ENCODE data around the gene TMEM121. TPM values are rescaled to one million over a fixed set of nuclear protein-coding genes. Genes with fewer than 3 reads are reported as not detected.
"Not testable (repeated sequence)": the region's sequence is repeated elsewhere in the genome, so short reads cannot be mapped to it uniquely, and the experiment has no call there.

TMEM121 gene
- total RNA-seq, 1 experiment from 2014 or later: not detected

- Mint-ChIP-seq H3K4me3 (ENCODE audit: unreplicated experiment) (no peak overlapping the region), H3K27me3 (ENCODE audit: insufficient read depth, unreplicated experiment) (peaks cover 23% of the 10 kb centered on the region), H3K27ac (ENCODE audit: unreplicated experiment) (no peak overlapping the region), H3K36me3 (ENCODE audit: insufficient read depth, unreplicated experiment) (no peaks in the 10 kb centered on the region), H3K4me1 (ENCODE audit: low read depth, unreplicated experiment) (no peaks in the 10 kb centered on the region), H3K9me3 (ENCODE audit: unreplicated experiment) (peaks cover 13% of the 10 kb centered on the region)
- no peaks in the 10 kb centered on the region for H3K36me3 ChIP-seq (ENCODE audit: control insufficient read depth, insufficient read depth, low read length)
- no peak for TF ChIP-seq CTCF (IDR thresholded peaks at IDR 0.05; ENCODE audit: insufficient read depth in 1 of 2, low read depth in 1 of 2, low read length in 1 of 2, severe bottlenecking in 1 of 2, unreplicated experiment in 1 of 2)
- DNase-seq: no peak
- CTCF ChIA-PET: no interaction called here
- no peaks in the 10 kb centered on the region for H3K4me1 ChIP-seq
- H3K4me3 ChIP-seq (ENCODE audit: low read depth, low read length): no peak overlapping the region
- no TSS peak for BruUV-seq (replicated peaks)
- 0 out of 2 replicates have a peak, but pooled peaks cover 3% of the 10 kb centered on the region for H3K9me3 ChIP-seq
- intact Hi-C loops (cut with micrococcal nuclease; ENCODE audit: unreplicated experiment): no loop called here
- H3K27me3 ChIP-seq (replicated peaks; ENCODE audit: control insufficient read depth, insufficient read depth, low read length): no peaks in the 10 kb centered on the region
- POLR2A ChIA-PET: no interaction called here
These were observed 14.4 kb downstream of the TMEM121 start for GRCh38 chr14:105540811-105541210.

GRCh38 chr14:105541218-105541875 lies 15.0 kb downstream of the TMEM121 start:
- peaks cover 23% of the 10 kb centered on the region for H3K27me3 Mint-ChIP-seq (ENCODE audit: insufficient read depth, unreplicated experiment)
- no peak overlapping the region for H3K27ac Mint-ChIP-seq (ENCODE audit: unreplicated experiment)
- intact Hi-C loops (cut with micrococcal nuclease; ENCODE audit: unreplicated experiment): no loop called here
- Histone ChIP-seq H3K4me3 (ENCODE audit: low read depth, low read length) (no peak overlapping the region), H3K36me3 (ENCODE audit: control insufficient read depth, insufficient read depth, low read length) (no peaks in the 10 kb centered on the region), H3K27me3 (replicated peaks; ENCODE audit: control insufficient read depth, insufficient read depth, low read length) (no peaks in the 10 kb centered on the region), H3K9me3 (0 out of 2 replicates have a peak, but pooled peaks cover 3% of the 10 kb centered on the region), H3K4me1 (no peaks in the 10 kb centered on the region)
- TF ChIP-seq CTCF (IDR thresholded peaks at IDR 0.05; ENCODE audit: insufficient read depth in 1 of 2, low read depth in 1 of 2, low read length in 1 of 2, severe bottlenecking in 1 of 2, unreplicated experiment in 1 of 2): no peak
- H3K4me3 Mint-ChIP-seq (ENCODE audit: unreplicated experiment): no peak overlapping the region
- H3K9me3 Mint-ChIP-seq (ENCODE audit: unreplicated experiment): peaks cover 13% of the 10 kb centered on the region
- no TSS peak for BruUV-seq (replicated peaks)
- POLR2A ChIA-PET: no interaction called here
- DNase-seq: no peak
- CTCF ChIA-PET: no interaction called here
- H3K4me1 Mint-ChIP-seq (ENCODE audit: low read depth, unreplicated experiment): no peaks in the 10 kb centered on the region
- no peaks in the 10 kb centered on the region for H3K36me3 Mint-ChIP-seq (ENCODE audit: insufficient read depth, unreplicated experiment)

GRCh38 chr14:105545676-105546075 lies 19.3 kb downstream of the TMEM121 start:
- H3K4me3 Mint-ChIP-seq (ENCODE audit: unreplicated experiment); CTCF ChIA-PET; H3K4me3 ChIP-seq (ENCODE audit: low read depth, low read length); H3K27me3 ChIP-seq (replicated peaks; ENCODE audit: control insufficient read depth, insufficient read depth, low read length); intact Hi-C loops (cut with micrococcal nuclease; ENCODE audit: unreplicated experiment); BruUV-seq (replicated peaks); POLR2A ChIA-PET; H3K4me1 ChIP-seq; DNase-seq; H3K27ac Mint-ChIP-seq (ENCODE audit: unreplicated experiment); H3K4me1 Mint-ChIP-seq (ENCODE audit: low read depth, unreplicated experiment); H3K9me3 ChIP-seq; H3K36me3 ChIP-seq (ENCODE audit: control insufficient read depth, insufficient read depth, low read length); H3K36me3 Mint-ChIP-seq (ENCODE audit: insufficient read depth, unreplicated experiment): not testable (repeated sequence)
- Mint-ChIP-seq H3K9me3 (ENCODE audit: unreplicated experiment) (peaks cover 13% of the 10 kb centered on the region), H3K27me3 (ENCODE audit: insufficient read depth, unreplicated experiment) (peaks cover 25% of the 10 kb centered on the region)

- intact Hi-C loops (cut with micrococcal nuclease; ENCODE audit: unreplicated experiment); CTCF ChIA-PET; H3K4me3 Mint-ChIP-seq (ENCODE audit: unreplicated experiment); POLR2A ChIA-PET; H3K27me3 ChIP-seq (replicated peaks; ENCODE audit: control insufficient read depth, insufficient read depth, low read length); H3K4me1 Mint-ChIP-seq (ENCODE audit: low read depth, unreplicated experiment); H3K36me3 ChIP-seq (ENCODE audit: control insufficient read depth, insufficient read depth, low read length); H3K4me3 ChIP-seq (ENCODE audit: low read depth, low read length); H3K36me3 Mint-ChIP-seq (ENCODE audit: insufficient read depth, unreplicated experiment); H3K9me3 ChIP-seq; DNase-seq; BruUV-seq (replicated peaks); H3K27ac Mint-ChIP-seq (ENCODE audit: unreplicated experiment); H3K4me1 ChIP-seq: not testable (repeated sequence)
- Mint-ChIP-seq H3K27me3 (ENCODE audit: insufficient read depth, unreplicated experiment) (peaks cover 21% of the 10 kb centered on the region), H3K9me3 (ENCODE audit: unreplicated experiment) (peaks cover 13% of the 10 kb centered on the region)
These were observed 20.0 kb downstream of the TMEM121 start for GRCh38 chr14:105546410-105546809.

GRCh38 chr14:105547072-105547471 lies 20.7 kb downstream of the TMEM121 start:
- H3K9me3 ChIP-seq; H3K27ac Mint-ChIP-seq (ENCODE audit: unreplicated experiment); intact Hi-C loops (cut with micrococcal nuclease; ENCODE audit: unreplicated experiment); H3K4me1 Mint-ChIP-seq (ENCODE audit: low read depth, unreplicated experiment); BruUV-seq (replicated peaks); H3K4me3 Mint-ChIP-seq (ENCODE audit: unreplicated experiment); POLR2A ChIA-PET; H3K4me1 ChIP-seq; H3K36me3 Mint-ChIP-seq (ENCODE audit: insufficient read depth, unreplicated experiment); CTCF ChIA-PET; H3K36me3 ChIP-seq (ENCODE audit: control insufficient read depth, insufficient read depth, low read length); H3K4me3 ChIP-seq (ENCODE audit: low read depth, low read length); H3K27me3 ChIP-seq (replicated peaks; ENCODE audit: control insufficient read depth, insufficient read depth, low read length); DNase-seq: not testable (repeated sequence)
- Mint-ChIP-seq H3K27me3 (ENCODE audit: insufficient read depth, unreplicated experiment) (peaks cover 15% of the 10 kb centered on the region), H3K9me3 (ENCODE audit: unreplicated experiment) (peaks cover 13% of the 10 kb centered on the region)
